Liver (tissue), 9 donors: Measurements from ENCODE around the gene CSTPP1. TPM values are rescaled to one million over a fixed set of nuclear protein-coding genes. Genes with fewer than 3 reads are reported as not detected.

Experiments
- DNase-seq: peaks from one replicate; pipeline ENCODE4 v3.0.0-alpha.2; 2017; ENCODE audit warnings: low spot score
- H3K27ac ChIP-seq, 2 donors: one replicate each; pipeline ENCODE4 v1.7.0; 2013; ENCODE audit warnings: inconsistent platforms in 2 of 2, low read length in 2 of 2, control low read depth in 1 of 2, low read depth in 1 of 2, mild to moderate bottlenecking in 1 of 2
- H3K27me3 ChIP-seq, 4 donors: one replicate each; pipeline versions ENCODE4 v1.6.1 to v1.7.0; 2013; ENCODE audit warnings: low read length in 3 of 4, inconsistent platforms in 1 of 4, mild to moderate bottlenecking in 1 of 4, moderate library complexity in 1 of 4; ENCODE audit not compliant: control insufficient read depth in 4 of 4, insufficient read depth in 4 of 4
- H3K36me3 ChIP-seq, 4 donors: one replicate each; pipeline versions ENCODE4 v1.6.1 to v1.7.0; 2013; ENCODE audit warnings: low read length in 3 of 4, mild to moderate bottlenecking in 3 of 4, low read depth in 1 of 4, moderate library complexity in 1 of 4; ENCODE audit not compliant: control insufficient read depth in 4 of 4, insufficient read depth in 3 of 4
- H3K4me1 ChIP-seq, 4 donors: one replicate each; pipeline versions ENCODE4 v1.6.1 to v1.7.0; 2013; ENCODE audit warnings: low read length in 3 of 4, mild to moderate bottlenecking in 3 of 4, moderate library complexity in 1 of 4; ENCODE audit not compliant: control insufficient read depth in 4 of 4, insufficient read depth in 4 of 4
- H3K4me3 ChIP-seq, 3 donors: one replicate each; pipeline versions ENCODE4 v1.6.1 to v1.7.0; 2013; ENCODE audit warnings: low read length in 3 of 3, control low read depth in 1 of 3, low read depth in 1 of 3, mild to moderate bottlenecking in 1 of 3
- H3K9ac ChIP-seq, 2 donors: one replicate each; pipeline ENCODE4 v1.7.0; 2013; ENCODE audit warnings: low read length in 2 of 2, mild to moderate bottlenecking in 2 of 2, moderate library complexity in 2 of 2, control low read depth in 1 of 2, low read depth in 1 of 2
- H3K9me3 ChIP-seq, 4 donors: one replicate each; pipeline versions ENCODE4 v1.6.1 to v1.7.0; 2013; ENCODE audit warnings: low read length in 3 of 4; ENCODE audit not compliant: control insufficient read depth in 4 of 4
- EGR1 ChIP-seq, 2 donors: IDR thresholded peaks; 2 replicates each; pipeline ENCODE4 v1.6.1; 2016 to 2018; ENCODE audit warnings: antibody characterized with exemption in 2 of 2, low read depth in 2 of 2
- FOXA1 ChIP-seq: IDR thresholded peaks from 2 replicates; pipeline ENCODE4 v1.6.1; 2016; ENCODE audit warnings: antibody characterized with exemption
- FOXA2 ChIP-seq: IDR thresholded peaks from 2 replicates; pipeline ENCODE4 v1.6.1; 2016; ENCODE audit warnings: antibody characterized with exemption
- GABPA ChIP-seq, 2 donors: IDR thresholded peaks in 1 of 2; conservative IDR thresholded peaks in 1 of 2; 2 replicates each; pipeline ENCODE4 v1.6.1; 2016; ENCODE audit warnings: antibody characterized with exemption in 2 of 2, mild to moderate bottlenecking in 1 of 2, moderate library complexity in 1 of 2
- HNF4A ChIP-seq, 2 donors: conservative IDR thresholded peaks; 2 replicates each; pipeline ENCODE4 v1.6.1; 2016; ENCODE audit warnings: antibody characterized with exemption in 2 of 2, mild to moderate bottlenecking in 2 of 2
- HNF4G ChIP-seq: IDR thresholded peaks from 2 replicates; pipeline ENCODE4 v1.6.1; 2016; ENCODE audit warnings: antibody characterized with exemption
- JUND ChIP-seq, 2 donors: IDR thresholded peaks; 2 replicates each; pipeline ENCODE4 v1.6.1; 2016; ENCODE audit warnings: antibody characterized with exemption in 2 of 2
- NR2F2 ChIP-seq: IDR thresholded peaks from 2 replicates; pipeline ENCODE4 v1.6.1; 2016; ENCODE audit warnings: antibody characterized with exemption
- RAD21 ChIP-seq, 2 donors: IDR thresholded peaks; 2 replicates each; pipeline ENCODE4 v1.6.1; 2016; ENCODE audit warnings: antibody characterized with exemption in 2 of 2, mild to moderate bottlenecking in 2 of 2
- RXRA ChIP-seq, 2 donors: IDR thresholded peaks; 2 replicates each; pipeline ENCODE4 v1.6.1; 2017 to 2018; ENCODE audit warnings: antibody characterized with exemption in 2 of 2, mild to moderate bottlenecking in 1 of 2
- SP1 ChIP-seq: IDR thresholded peaks from 2 replicates; pipeline ENCODE4 v1.6.1; 2018; ENCODE audit warnings: antibody characterized with exemption, mild to moderate bottlenecking
- TAF1 ChIP-seq: conservative IDR thresholded peaks from 2 replicates; pipeline ENCODE4 v1.6.1; 2016; ENCODE audit warnings: antibody characterized with exemption, mild to moderate bottlenecking
- YY1 ChIP-seq: IDR thresholded peaks from 2 replicates; pipeline ENCODE4 v1.6.1; 2016; ENCODE audit warnings: antibody characterized with exemption, mild to moderate bottlenecking
- whole genome bisulfite sequencing: extraction: QIAGEN DNeasy Blood & Tissue Kit; methylation state at CpG from one replicate; pipeline ENCODE4 v1.1.7; 2013; 5-methylcytosine and 5-hydroxymethylcytosine counted together
- polyA plus RNA-seq, 2 donors: library from polyadenylated mRNA; stranded (reverse) in 1 of 2; unstranded in 1 of 2; fragments of 200-250 nt in 1 of 2; fragments of >200 nt in 1 of 2; fragmentation: Nextera tagmentation in 1 of 2; extraction: Ambion mirVana in 1 of 2; gene quantifications; one replicate each; pipeline versions ENCODE4 v1.2.1 to v1.2.3, GENCODE V29; 2013 to 2015
- total RNA-seq, 2 donors: library from RNA; depleted of rRNA; stranded (reverse); fragments of >200 nt; gene quantifications; one replicate each; pipeline ENCODE4 v1.2.3, GENCODE V29; 2014
- TF ChIP-seq, protein P1 (sequence below): IDR thresholded peaks from 2 replicates; pipeline ENCODE4 v1.6.1; 2016; ENCODE audit warnings: antibody characterized with exemption
- TF ChIP-seq, protein P2 (sequence below): IDR thresholded peaks from 2 replicates; pipeline ENCODE4 v1.6.1; 2016; ENCODE audit warnings: antibody characterized with exemption
- TF ChIP-seq, protein P3 (sequence below): fragments of 150-350 bp; IDR thresholded peaks from 2 replicates; pipeline ENCODE4 v1.5.1; 2017; ENCODE audit warnings: improper control_type of control experiment, low read depth, low read length; ENCODE audit not compliant: missing input control
- TF ChIP-seq, protein P4 (sequence below): IDR thresholded peaks from 2 replicates; pipeline ENCODE4 v1.6.1; 2016; ENCODE audit warnings: antibody characterized with exemption, mild to moderate bottlenecking
- TF ChIP-seq, protein P5 (sequence below): IDR thresholded peaks from 2 replicates; pipeline ENCODE4 v1.6.1; 2016; ENCODE audit warnings: antibody characterized with exemption
- donor health status: healthy.
- donor health status: healthy.
- donor health status: healthy.
- donor health status: healthy.
- donor health status: healthy.

Gene CSTPP1
- total and polyA plus RNA-seq, 4 donors, result 5.4 to 6.6 (median 5.7) TPM

DNA sequence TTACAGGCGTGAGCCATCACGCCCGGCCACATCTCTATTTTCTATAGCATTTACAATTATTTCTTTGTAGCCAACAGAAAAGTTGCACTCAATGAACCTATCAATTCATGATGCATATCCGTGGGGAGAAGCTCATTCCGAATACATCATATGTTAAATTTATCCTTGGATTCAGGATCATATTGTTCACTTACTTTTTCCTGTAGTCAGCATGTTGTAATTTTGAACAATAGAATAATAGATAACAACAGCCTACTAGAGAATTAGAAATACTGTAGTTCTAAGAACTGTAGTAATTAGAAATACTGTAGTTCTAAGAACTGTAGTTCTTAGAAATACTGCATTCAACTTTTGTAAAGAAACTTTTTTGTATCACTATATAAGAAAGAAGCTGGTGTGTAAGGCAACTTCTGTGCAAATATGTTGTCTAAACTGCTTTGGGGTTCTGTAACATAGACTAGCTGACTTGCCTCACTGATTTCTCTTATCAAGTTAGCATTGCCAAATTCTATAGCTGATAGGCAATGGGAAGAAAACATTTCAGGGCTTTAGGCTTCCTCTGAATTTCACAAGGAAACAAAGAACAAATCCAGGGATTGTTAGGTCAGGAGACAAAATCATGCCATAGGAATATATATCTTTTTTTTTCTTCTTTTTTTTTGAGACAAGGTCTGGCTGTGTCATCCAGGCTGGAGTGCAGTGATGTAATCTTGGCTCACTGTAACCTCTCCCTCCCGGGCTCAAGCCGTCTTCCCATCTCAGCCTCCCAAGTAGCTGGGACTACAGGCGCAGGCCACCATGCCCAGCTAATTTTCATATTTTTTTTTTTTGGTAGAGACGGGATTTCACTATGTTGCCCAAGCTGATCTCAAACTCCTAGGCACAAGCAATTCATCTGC is 91.9 kb downstream of the CSTPP1 start:
- Histone ChIP-seq H3K4me3 (no peak overlapping the region), H3K36me3 (no peaks in the 10 kb centered on the region), H3K27ac (no peak overlapping the region), H3K27me3 (no peaks in the 10 kb centered on the region), H3K4me1 (peaks cover 0 to 4% (median 1%) of the 10 kb centered on the region in 4 donors), H3K9ac (no peak overlapping the region), H3K9me3 (no peaks in the 10 kb centered on the region)
- no peak for DNase-seq
- TF ChIP-seq FOXA2 (no peak), FOXA1 (no peak), YY1 (no peak), HNF4A (conservative IDR thresholded peaks at IDR 0.05) (no peak), NR2F2 (no peak), EGR1 (IDR thresholded peaks at IDR 0.05; ENCODE audit: low read depth in 2 of 2) (no peak), TAF1 (no peak), HNF4G (no peak), GABPA (IDR thresholded peaks at IDR 0.05 in 1 of 2, conservative IDR thresholded peaks at IDR 0.05 in 1 of 2) (no peak), RXRA (IDR thresholded peaks at IDR 0.05) (no peak), JUND (IDR thresholded peaks at IDR 0.05) (no peak)
- TF ChIP-seq, protein P1, sequence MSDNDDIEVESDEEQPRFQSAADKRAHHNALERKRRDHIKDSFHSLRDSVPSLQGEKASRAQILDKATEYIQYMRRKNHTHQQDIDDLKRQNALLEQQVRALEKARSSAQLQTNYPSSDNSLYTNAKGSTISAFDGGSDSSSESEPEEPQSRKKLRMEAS, result no peak
- TF ChIP-seq, protein P2, sequence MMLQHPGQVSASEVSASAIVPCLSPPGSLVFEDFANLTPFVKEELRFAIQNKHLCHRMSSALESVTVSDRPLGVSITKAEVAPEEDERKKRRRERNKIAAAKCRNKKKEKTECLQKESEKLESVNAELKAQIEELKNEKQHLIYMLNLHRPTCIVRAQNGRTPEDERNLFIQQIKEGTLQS, result no peak
- 89% methylated on average over 9 of the region's 9 CpGs for WGBS

DNA sequence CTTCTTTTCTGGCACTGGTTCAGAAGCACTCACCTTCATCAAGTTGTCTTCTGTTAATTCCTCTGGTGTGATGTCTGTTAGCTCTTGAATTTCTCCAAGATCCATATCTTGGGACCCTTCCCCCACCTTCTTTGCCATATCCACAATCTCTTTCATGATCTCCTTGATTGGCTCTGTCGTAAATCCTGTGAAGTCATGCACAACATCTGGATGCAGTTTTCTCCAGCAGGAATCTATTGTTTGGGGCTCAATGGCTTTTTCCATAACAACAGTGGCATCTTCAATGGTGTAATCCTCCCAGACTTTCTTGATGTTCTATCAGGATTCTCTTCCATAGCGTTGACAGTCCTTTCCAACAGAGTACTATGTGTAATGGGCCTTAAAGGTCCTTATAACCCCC is 96.9 kb downstream of the CSTPP1 start:
- no peak overlapping the region for H3K9ac ChIP-seq
- WGBS, result 92% methylated on average over 2 of the region's 2 CpGs
- TF ChIP-seq NR2F2 (no peak), YY1 (no peak), RXRA (IDR thresholded peaks at IDR 0.05) (no peak), FOXA2 (no peak), HNF4A (conservative IDR thresholded peaks at IDR 0.05) (no peak), RAD21 (IDR thresholded peaks at IDR 0.05) (no peak), HNF4G (no peak), FOXA1 (no peak), JUND (IDR thresholded peaks at IDR 0.05) (no peak), SP1 (no peak), TAF1 (no peak), GABPA (IDR thresholded peaks at IDR 0.05 in 1 of 2, conservative IDR thresholded peaks at IDR 0.05 in 1 of 2) (no peak), EGR1 (IDR thresholded peaks at IDR 0.05; ENCODE audit: low read depth in 2 of 2) (no peak)
- TF ChIP-seq, protein P1, result no peak
- TF ChIP-seq, protein P2, result no peak
- TF ChIP-seq, protein P3, sequence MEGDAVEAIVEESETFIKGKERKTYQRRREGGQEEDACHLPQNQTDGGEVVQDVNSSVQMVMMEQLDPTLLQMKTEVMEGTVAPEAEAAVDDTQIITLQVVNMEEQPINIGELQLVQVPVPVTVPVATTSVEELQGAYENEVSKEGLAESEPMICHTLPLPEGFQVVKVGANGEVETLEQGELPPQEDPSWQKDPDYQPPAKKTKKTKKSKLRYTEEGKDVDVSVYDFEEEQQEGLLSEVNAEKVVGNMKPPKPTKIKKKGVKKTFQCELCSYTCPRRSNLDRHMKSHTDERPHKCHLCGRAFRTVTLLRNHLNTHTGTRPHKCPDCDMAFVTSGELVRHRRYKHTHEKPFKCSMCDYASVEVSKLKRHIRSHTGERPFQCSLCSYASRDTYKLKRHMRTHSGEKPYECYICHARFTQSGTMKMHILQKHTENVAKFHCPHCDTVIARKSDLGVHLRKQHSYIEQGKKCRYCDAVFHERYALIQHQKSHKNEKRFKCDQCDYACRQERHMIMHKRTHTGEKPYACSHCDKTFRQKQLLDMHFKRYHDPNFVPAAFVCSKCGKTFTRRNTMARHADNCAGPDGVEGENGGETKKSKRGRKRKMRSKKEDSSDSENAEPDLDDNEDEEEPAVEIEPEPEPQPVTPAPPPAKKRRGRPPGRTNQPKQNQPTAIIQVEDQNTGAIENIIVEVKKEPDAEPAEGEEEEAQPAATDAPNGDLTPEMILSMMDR, result no peak
- TF ChIP-seq, protein P4, sequence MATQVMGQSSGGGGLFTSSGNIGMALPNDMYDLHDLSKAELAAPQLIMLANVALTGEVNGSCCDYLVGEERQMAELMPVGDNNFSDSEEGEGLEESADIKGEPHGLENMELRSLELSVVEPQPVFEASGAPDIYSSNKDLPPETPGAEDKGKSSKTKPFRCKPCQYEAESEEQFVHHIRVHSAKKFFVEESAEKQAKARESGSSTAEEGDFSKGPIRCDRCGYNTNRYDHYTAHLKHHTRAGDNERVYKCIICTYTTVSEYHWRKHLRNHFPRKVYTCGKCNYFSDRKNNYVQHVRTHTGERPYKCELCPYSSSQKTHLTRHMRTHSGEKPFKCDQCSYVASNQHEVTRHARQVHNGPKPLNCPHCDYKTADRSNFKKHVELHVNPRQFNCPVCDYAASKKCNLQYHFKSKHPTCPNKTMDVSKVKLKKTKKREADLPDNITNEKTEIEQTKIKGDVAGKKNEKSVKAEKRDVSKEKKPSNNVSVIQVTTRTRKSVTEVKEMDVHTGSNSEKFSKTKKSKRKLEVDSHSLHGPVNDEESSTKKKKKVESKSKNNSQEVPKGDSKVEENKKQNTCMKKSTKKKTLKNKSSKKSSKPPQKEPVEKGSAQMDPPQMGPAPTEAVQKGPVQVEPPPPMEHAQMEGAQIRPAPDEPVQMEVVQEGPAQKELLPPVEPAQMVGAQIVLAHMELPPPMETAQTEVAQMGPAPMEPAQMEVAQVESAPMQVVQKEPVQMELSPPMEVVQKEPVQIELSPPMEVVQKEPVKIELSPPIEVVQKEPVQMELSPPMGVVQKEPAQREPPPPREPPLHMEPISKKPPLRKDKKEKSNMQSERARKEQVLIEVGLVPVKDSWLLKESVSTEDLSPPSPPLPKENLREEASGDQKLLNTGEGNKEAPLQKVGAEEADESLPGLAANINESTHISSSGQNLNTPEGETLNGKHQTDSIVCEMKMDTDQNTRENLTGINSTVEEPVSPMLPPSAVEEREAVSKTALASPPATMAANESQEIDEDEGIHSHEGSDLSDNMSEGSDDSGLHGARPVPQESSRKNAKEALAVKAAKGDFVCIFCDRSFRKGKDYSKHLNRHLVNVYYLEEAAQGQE, result no peak
- TF ChIP-seq, protein P5, sequence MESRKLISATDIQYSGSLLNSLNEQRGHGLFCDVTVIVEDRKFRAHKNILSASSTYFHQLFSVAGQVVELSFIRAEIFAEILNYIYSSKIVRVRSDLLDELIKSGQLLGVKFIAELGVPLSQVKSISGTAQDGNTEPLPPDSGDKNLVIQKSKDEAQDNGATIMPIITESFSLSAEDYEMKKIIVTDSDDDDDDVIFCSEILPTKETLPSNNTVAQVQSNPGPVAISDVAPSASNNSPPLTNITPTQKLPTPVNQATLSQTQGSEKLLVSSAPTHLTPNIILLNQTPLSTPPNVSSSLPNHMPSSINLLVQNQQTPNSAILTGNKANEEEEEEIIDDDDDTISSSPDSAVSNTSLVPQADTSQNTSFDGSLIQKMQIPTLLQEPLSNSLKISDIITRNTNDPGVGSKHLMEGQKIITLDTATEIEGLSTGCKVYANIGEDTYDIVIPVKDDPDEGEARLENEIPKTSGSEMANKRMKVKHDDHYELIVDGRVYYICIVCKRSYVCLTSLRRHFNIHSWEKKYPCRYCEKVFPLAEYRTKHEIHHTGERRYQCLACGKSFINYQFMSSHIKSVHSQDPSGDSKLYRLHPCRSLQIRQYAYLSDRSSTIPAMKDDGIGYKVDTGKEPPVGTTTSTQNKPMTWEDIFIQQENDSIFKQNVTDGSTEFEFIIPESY, result no peak
- H3K27me3 ChIP-seq, result no peaks in the 10 kb centered on the region
- no peak for DNase-seq
- H3K27ac ChIP-seq, result no peak overlapping the region
- H3K36me3 ChIP-seq, result no peaks in the 10 kb centered on the region
- no peaks in the 10 kb centered on the region for H3K9me3 ChIP-seq
- no peaks in the 10 kb centered on the region for H3K4me1 ChIP-seq
- no peak overlapping the region for H3K4me3 ChIP-seq
